ENCODE results near the gene THAP4.

THAP4 gene

GRCh38 chr2:241678307-241678706 is 41.3 kb upstream of the THAP4 start:
- H3K4me3 ChIP-seq (replicated peaks; ENCODE audit: low read depth, low read length) = no peak overlapping the region
- no peak for TF ChIP-seq CTCF (IDR thresholded peaks at IDR 0.05; ENCODE audit: low read depth, low read length, missing control alignments)
- DNase-seq (ENCODE audit: extremely low read depth, low read depth) = no peak

GRCh38 chr2:241677392-241677791 is 40.4 kb upstream of the THAP4 start:
- no peak overlapping the region for H3K4me3 ChIP-seq (replicated peaks; ENCODE audit: low read depth, low read length)
- no peak for TF ChIP-seq CTCF (IDR thresholded peaks at IDR 0.05; ENCODE audit: low read depth, low read length, missing control alignments)
- no peak for DNase-seq (ENCODE audit: extremely low read depth, low read depth)

GRCh38 chr2:241676665-241677064 is 39.7 kb upstream of the THAP4 start:
- TF ChIP-seq CTCF (IDR thresholded peaks at IDR 0.05; ENCODE audit: low read depth, low read length, missing control alignments) = no peak
- no peak for DNase-seq (ENCODE audit: extremely low read depth, low read depth)
- no peak overlapping the region for H3K4me3 ChIP-seq (replicated peaks; ENCODE audit: low read depth, low read length)

- DNase-seq (ENCODE audit: extremely low read depth, low read depth) = no peak
- no peak overlapping the region for H3K4me3 ChIP-seq (replicated peaks; ENCODE audit: low read depth, low read length)
- TF ChIP-seq CTCF (IDR thresholded peaks at IDR 0.05; ENCODE audit: low read depth, low read length, missing control alignments) = no peak
Observed at GRCh38 chr2:241675885-241676284, 38.9 kb upstream of the THAP4 start.

GRCh38 chr2:241673797-241674725 is 37.1 kb upstream of the THAP4 start:
- no peak overlapping the region for H3K4me3 ChIP-seq (replicated peaks; ENCODE audit: low read depth, low read length)
- TF ChIP-seq CTCF (IDR thresholded peaks at IDR 0.05; ENCODE audit: low read depth, low read length, missing control alignments) = no peak
- no peak for DNase-seq (ENCODE audit: extremely low read depth, low read depth)

- H3K4me3 ChIP-seq (replicated peaks; ENCODE audit: low read depth, low read length) = no peak overlapping the region
- no peak for DNase-seq (ENCODE audit: extremely low read depth, low read depth)
- no peak for TF ChIP-seq CTCF (IDR thresholded peaks at IDR 0.05; ENCODE audit: low read depth, low read length, missing control alignments)
Observed at GRCh38 chr2:241673189-241673663, 36.3 kb upstream of the THAP4 start.

Data from HFF-Myc (cell line).